Activated CD8-positive, alpha-beta T cell treated with anti-CD3 and anti-CD28 coated beads, Interleukin-2, amount 10 ng/mL, durations not matched to agents 7 days and 5 days (primary cell): ENCODE data around the gene IGFLR1. TPM values are rescaled to one million over a fixed set of nuclear protein-coding genes. Genes with fewer than 3 reads are reported as not detected.
A peak's percentile ranks its signal among the peaks of the same experiment; 100 is the strongest.

Source experiments
- ATAC-seq: fragments of 150-1000 bp; cut with Tn5 transposase; one replicate; pipeline ENCODE4 v1.10.0; 2021; ENCODE audit warnings: moderate library complexity
- CTCF ChIA-PET: fragments of 350-600 bp; sonication (Branson Sonifier 250); formaldehyde crosslinking; loops from one replicate; lab custom pipeline; 2021; ENCODE audit warnings: antibody characterized with exemption; lab: Charles Lee
- POLR2A ChIA-PET: fragments of 350-600 bp; sonication (Branson Sonifier 250); formaldehyde crosslinking; loops from one replicate; lab custom pipeline; 2021; ENCODE audit warnings: antibody characterized with exemption; lab: Charles Lee
- DNase-seq: peaks from one replicate; pipeline ENCODE4 v3.0.0-alpha.2; 2020
- H3K27ac Mint-ChIP-seq: one replicate; pipeline ENCODE4 v1.8.0; 2021; ENCODE audit warnings: mild to moderate bottlenecking, mixed read lengths
- H3K27me3 Mint-ChIP-seq: one replicate; pipeline ENCODE4 v1.8.0; 2021; ENCODE audit warnings: low read depth, mixed read lengths
- H3K36me3 Mint-ChIP-seq: one replicate; pipeline ENCODE4 v1.8.0; 2021; ENCODE audit warnings: low read depth, mixed read lengths
- H3K4me1 Mint-ChIP-seq: one replicate; pipeline ENCODE4 v1.8.0; 2021; ENCODE audit warnings: low read depth, mixed read lengths
- H3K4me3 Mint-ChIP-seq: one replicate; pipeline ENCODE4 v1.8.0; 2021; ENCODE audit warnings: mild to moderate bottlenecking, mixed read lengths
- H3K9me3 Mint-ChIP-seq: one replicate; pipeline ENCODE4 v1.8.0; 2022; ENCODE audit warnings: mixed read lengths; ENCODE audit not compliant: insufficient read depth
- total RNA-seq, 2 experiments: library from RNA; stranded (reverse); gene quantifications; one replicate each; pipeline ENCODE4 v1.2.3, GENCODE V29; 2021

Gene IGFLR1
- total RNA-seq, 2 experiments from 2014 or later: 29.9 to 37.1 TPM

DNA sequence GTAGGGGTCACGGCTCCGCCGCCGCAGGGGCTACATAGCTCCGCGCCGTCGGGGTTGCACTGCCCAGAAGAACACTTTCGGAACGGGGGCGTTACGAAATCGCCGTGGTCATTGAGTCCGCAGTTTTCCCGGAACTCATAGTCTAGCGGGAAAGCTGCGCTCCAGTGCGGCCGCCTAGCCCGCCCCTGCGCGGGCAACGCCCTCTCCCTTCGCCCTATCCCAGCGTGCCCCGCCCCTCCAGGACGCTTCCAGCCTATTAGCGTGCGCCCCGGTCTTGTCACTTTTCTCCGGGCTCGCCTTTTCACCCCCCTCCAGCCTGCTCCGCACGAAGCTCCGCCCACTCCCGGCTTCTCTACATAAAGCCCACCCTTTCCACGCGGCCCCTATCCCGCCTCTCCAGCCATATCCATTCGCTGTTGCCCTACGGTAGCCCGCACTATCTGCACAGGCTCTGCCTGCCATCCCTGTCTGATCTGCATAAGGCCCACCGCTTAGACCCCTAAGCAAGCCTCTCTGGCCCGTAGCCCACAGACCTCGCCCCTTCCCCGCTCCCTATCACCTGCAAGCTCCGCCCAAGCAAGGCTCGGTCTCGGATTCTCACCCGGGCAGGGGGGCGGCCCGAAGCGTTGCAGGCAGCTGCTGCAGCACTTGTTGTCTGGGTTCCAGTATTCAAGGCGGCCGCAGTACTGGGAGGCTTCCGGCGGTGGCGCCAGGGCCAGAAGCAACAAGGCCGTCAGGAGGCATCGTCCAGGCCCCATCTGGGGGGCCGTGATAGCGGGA, 1.6 kb downstream of the IGFLR1 start:
- H3K9me3 Mint-ChIP-seq: no peaks in the 10 kb centered on the region
- ChIA-PET POLR2A (interaction anchor here (0.5 to 4.3 kb wide), 9 partner anchors 11 to 154 kb away, joined by 3 to 14 read pairs (median 4); partner anchors contain the start of gene KMT2B), CTCF (interaction anchor here (0.6 to 1.7 kb wide), 10 partner anchors 13 to 192 kb away, joined by 3 to 10 read pairs (median 4); no protein-coding TSS in a partner anchor)
- peak overlapping the region; percentile 92 for H3K27ac Mint-ChIP-seq
- peaks cover 50% of the 10 kb centered on the region for H3K4me1 Mint-ChIP-seq
- H3K4me3 Mint-ChIP-seq: peak overlapping the region; percentile 90
- ATAC-seq: peak; percentile 74
- peaks cover 39% of the 10 kb centered on the region for H3K36me3 Mint-ChIP-seq
- peak; percentile 99 for DNase-seq
- no peaks in the 10 kb centered on the region for H3K27me3 Mint-ChIP-seq

DNA sequence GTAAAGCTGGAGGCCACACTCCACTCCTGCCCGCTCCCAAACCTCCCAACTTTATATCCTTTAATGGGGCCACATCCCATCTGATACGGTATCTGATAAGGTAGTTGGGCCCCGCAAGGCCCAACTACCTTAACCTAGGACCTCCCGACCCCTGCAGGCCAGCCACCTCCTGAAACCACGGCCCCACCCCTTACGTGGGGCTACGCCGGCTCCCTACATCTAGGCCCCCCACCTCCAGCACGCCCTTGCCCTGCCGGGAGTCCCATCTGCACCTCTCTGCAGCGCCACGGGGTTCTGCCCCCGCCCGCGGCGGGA, 2.2 kb downstream of the IGFLR1 start:
- CTCF ChIA-PET: interaction anchor here (0.9 to 1.7 kb wide), 9 partner anchors 12 to 191 kb away, joined by 3 to 10 read pairs (median 4); no protein-coding TSS in a partner anchor
- H3K4me3 Mint-ChIP-seq: peak overlapping the region; percentile 90
- DNase-seq: no peak
- peak; percentile 17 for ATAC-seq
- peak overlapping the region; percentile 92 for H3K27ac Mint-ChIP-seq
- H3K27me3 Mint-ChIP-seq: no peaks in the 10 kb centered on the region
- POLR2A ChIA-PET: interaction anchor here (0.9 to 4.3 kb wide), 7 partner anchors 11 to 28 kb away, joined by 3 to 14 read pairs (median 5); partner anchors contain the start of gene KMT2B
- no peaks in the 10 kb centered on the region for H3K9me3 Mint-ChIP-seq
- peaks cover 48% of the 10 kb centered on the region for H3K4me1 Mint-ChIP-seq
- H3K36me3 Mint-ChIP-seq: peaks cover 43% of the 10 kb centered on the region

DNA sequence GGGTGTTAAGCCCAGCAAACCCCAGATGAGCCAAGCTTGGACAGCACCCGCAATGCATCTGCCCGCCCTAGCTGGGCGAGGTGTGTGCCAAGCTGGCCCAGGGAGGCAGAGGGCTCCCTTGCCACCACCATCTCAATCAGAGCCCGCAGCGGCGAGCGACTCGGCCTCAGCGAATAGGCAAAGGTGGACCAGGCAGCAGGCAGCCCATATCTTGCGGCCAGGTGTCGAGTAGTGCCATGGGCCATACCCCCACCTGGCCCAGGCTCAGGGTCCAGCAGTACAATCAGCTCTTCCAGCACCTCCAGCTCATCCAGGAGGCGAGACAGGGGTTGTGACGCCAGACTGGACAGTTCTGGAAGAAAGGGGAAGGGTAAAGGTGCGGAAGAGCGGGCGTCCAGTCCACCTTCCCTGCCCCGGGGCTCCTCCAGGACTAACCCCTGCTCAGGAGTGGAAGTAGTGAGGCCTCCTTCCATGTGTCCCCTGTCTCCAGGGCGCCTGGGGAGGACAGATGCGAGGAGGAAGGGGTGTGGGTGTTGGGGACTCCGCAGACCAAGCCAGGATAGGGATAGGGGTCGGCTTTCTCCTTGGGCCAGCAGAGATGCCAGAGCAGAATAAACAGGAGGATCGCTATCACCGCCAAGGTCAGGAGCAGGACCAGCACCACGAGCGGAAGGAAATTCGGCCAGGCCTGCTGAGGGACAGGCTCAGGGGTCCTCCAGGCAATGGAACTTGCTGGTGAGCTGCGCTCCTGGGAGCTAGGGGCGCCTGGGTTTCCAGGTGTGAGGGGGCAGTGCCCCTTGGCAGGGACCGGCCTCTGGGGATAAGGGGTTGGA, 2.8 kb downstream of the IGFLR1 start:
- Mint-ChIP-seq H3K9me3 (no peaks in the 10 kb centered on the region), H3K27me3 (no peaks in the 10 kb centered on the region), H3K27ac (no peak overlapping the region), H3K4me1 (peaks cover 46% of the 10 kb centered on the region), H3K4me3 (peak overlapping the region; percentile 90), H3K36me3 (peaks cover 47% of the 10 kb centered on the region)
- CTCF ChIA-PET: interaction anchor here (0.9 to 1.7 kb wide), 7 partner anchors 11 to 191 kb away, joined by 3 to 10 read pairs (median 7); no protein-coding TSS in a partner anchor
- POLR2A ChIA-PET: interaction anchor here (1.2 to 4.3 kb wide), 5 partner anchors 11 to 27 kb away, joined by 3 to 14 read pairs (median 5); partner anchors contain the start of gene KMT2B
- DNase-seq (no peak), ATAC-seq (no peak)

DNA sequence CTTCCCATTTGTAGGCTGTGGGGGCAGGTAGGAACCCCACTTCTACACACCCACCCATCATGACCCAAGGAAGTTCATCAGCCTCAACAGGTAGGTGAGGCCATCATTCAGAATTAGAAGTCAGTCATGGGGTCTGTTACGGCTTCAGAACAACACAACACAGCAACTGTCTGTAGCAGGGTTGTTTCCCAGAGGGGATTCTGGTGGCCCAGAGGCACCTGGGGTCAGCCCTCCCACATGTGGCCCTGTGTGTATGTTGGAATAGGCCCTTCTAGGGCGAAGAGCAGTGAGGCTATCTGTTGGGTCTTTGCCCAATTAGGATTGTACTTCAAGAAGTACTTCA, 3.4 kb downstream of the IGFLR1 start:
- Mint-ChIP-seq H3K4me1 (peaks cover 40% of the 10 kb centered on the region), H3K9me3 (no peaks in the 10 kb centered on the region), H3K4me3 (peak overlapping the region; percentile 25), H3K36me3 (peaks cover 53% of the 10 kb centered on the region), H3K27ac (peak overlapping the region; percentile 46), H3K27me3 (no peaks in the 10 kb centered on the region)
- ATAC-seq: no peak
- ChIA-PET POLR2A (no interaction called here), CTCF (interaction anchor here (2.4 kb wide), 1 partner anchor 43 kb away, joined by 18 read pairs; no protein-coding TSS in a partner anchor)
- no peak for DNase-seq

DNA sequence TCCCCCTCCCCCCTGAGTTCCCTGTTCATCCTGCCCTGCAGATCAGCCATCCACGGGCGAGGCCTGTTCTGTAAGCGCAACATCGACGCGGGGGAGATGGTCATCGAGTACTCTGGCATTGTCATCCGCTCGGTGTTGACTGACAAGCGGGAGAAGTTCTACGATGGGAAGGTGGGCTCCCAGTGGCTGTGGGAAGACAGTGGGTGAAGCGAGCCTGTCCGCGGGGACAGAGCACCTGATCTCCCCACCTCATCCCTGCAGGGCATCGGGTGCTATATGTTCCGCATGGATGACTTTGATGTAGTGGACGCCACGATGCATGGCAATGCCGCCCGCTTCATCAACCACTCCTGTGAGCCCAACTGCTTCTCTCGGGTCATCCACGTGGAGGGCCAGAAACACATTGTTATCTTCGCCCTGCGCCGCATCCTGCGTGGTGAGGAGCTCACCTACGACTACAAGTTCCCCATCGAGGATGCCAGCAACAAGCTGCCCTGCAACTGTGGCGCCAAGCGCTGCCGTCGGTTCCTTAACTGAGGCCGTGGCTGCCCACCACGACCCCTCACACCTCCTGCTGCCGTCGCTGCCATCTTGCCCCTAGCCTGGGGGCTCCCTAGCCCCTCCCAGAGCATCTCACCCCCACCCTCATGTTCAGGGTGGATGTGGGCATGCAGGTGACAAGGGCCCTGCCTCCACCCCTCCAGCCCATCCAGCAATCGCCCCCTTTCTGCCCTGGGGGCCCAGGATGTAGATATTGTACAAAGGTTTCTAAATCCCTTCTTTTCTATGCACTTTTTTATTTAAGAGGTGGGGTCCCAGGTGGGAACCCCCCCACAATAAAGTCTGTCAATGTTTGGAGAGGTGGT, 4.0 kb downstream of the IGFLR1 start:
- POLR2A ChIA-PET: interaction anchor here (1.1 to 1.7 kb wide), 3 partner anchors 11 to 36 kb away, joined by 3 to 7 read pairs (median 4); no protein-coding TSS in a partner anchor
- H3K9me3 Mint-ChIP-seq: no peaks in the 10 kb centered on the region
- CTCF ChIA-PET: interaction anchor here (0.8 to 2.4 kb wide), 4 partner anchors 19 to 81 kb away, joined by 3 to 18 read pairs (median 6); no protein-coding TSS in a partner anchor
- H3K27ac Mint-ChIP-seq: peak overlapping the region; percentile 46
- H3K27me3 Mint-ChIP-seq: no peaks in the 10 kb centered on the region
- H3K36me3 Mint-ChIP-seq: peaks cover 53% of the 10 kb centered on the region
- peaks cover 34% of the 10 kb centered on the region for H3K4me1 Mint-ChIP-seq
- no peak for DNase-seq
- H3K4me3 Mint-ChIP-seq: no peak overlapping the region
- ATAC-seq: no peak

DNA sequence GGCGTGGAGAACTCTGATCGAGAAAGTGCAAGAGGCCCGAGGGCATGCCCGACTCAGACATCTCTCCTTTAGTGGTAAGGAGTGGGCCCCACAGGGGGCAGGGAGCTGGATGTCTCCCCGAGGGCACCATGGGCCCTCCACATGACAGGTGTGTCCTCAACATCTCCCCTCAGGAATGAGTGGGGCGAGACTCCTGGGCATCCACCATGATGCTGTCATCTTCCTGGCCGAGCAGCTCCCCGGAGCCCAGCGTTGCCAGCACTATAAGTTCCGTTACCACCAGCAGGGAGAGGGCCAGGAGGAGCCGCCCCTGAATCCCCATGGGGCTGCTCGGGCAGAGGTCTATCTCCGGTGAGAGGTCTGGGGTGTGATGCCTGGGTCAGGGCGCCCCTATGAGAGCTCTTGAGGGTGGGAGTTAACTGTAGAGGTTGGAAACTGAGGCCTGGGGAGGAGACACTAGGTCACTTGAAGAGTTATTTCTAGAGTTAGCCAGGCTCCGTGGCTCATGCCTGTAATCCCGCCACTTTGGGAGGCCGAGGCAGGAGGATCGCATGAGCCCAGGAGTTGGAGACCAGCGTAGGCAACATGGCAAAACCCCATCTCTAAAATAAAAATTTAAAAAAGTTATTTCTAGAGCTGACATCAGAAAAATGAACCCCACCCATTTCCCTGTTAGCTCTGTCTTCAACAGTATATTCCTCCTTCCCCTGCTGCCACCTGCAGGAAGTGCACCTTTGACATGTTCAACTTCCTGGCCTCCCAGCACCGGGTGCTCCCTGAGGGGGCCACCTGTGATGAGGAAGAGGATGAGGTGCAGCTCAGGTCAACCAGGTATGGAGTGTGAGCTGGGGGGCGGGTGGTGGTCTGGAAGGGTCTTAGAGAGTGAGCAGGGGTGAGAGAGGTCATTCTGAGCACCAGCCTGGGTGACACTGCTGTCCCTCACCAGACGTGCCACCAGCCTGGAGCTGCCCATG, 5.1 kb downstream of the IGFLR1 start:
- Mint-ChIP-seq H3K27me3 (no peaks in the 10 kb centered on the region), H3K4me3 (no peak overlapping the region), H3K4me1 (peaks cover 26% of the 10 kb centered on the region), H3K27ac (peak overlapping the region; percentile 73), H3K36me3 (peaks cover 45% of the 10 kb centered on the region), H3K9me3 (no peaks in the 10 kb centered on the region)
- POLR2A ChIA-PET: interaction anchor here (1.0 to 1.7 kb wide), 4 partner anchors 10 to 35 kb away, joined by 3 to 7 read pairs (median 4); no protein-coding TSS in a partner anchor
- CTCF ChIA-PET: interaction anchor here (0.8 to 2.4 kb wide), 7 partner anchors 11 to 83 kb away, joined by 3 to 18 read pairs (median 4); partner anchors contain the start of gene LIN37
- peak; percentile 58 for DNase-seq
- ATAC-seq: no peak

DNA sequence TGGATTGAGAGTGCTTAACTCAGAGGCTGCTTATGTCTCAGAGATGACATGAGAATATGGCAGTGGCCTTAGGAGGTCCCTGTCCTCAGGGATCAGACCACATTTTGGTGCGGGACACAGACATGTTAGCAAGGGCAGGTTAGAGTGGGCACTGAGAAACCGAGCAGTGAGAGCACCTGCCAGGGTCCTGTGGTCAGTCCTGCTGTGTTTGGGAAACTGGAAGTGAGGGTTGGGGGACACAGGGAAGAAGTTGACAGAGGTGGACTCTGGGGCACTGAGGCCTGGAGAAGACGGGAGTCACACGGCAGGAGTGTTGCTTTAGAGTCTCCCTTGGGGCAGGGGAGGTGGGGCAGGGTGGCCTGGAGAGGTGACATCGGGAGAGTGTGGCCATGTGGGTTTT, 7.4 kb downstream of the IGFLR1 start:
- POLR2A ChIA-PET: no interaction called here
- H3K4me3 Mint-ChIP-seq: no peak overlapping the region
- H3K9me3 Mint-ChIP-seq: no peaks in the 10 kb centered on the region
- no peaks in the 10 kb centered on the region for H3K27me3 Mint-ChIP-seq
- no peak overlapping the region for H3K27ac Mint-ChIP-seq
- peaks cover 19% of the 10 kb centered on the region for H3K4me1 Mint-ChIP-seq
- ATAC-seq: no peak
- no peak for DNase-seq
- peaks cover 59% of the 10 kb centered on the region for H3K36me3 Mint-ChIP-seq
- CTCF ChIA-PET: no interaction called here

DNA sequence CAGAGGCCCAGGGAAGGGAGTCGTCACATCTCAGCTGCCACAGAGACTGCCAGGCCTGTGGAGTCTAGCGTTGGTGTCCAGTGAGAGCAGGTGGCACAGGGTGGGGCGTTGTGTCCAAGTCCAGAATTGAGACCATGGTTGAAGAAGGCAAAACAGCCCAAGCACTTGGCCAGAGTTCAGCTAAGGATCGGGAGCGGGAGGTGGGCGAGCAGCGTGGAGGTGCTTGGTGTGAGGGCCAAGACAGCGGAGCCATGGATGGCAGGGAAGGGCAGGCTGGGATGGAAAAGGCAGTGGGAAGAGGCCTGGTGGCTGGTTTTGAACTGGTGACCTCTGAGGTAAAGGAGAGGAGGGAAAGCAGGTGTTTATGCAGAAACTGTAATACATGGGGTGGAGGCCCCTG, 8.0 kb downstream of the IGFLR1 start:
- ChIA-PET POLR2A (interaction anchor here (0.6 kb wide), 1 partner anchor 46 kb away, joined by 3 read pairs; no protein-coding TSS in a partner anchor), CTCF (no interaction called here)
- ATAC-seq (no peak), DNase-seq (no peak)
- peaks cover 65% of the 10 kb centered on the region for H3K36me3 Mint-ChIP-seq
- H3K4me3 Mint-ChIP-seq: no peak overlapping the region
- H3K27ac Mint-ChIP-seq: peak overlapping the region; percentile 35
- H3K4me1 Mint-ChIP-seq: peaks cover 15% of the 10 kb centered on the region
- no peaks in the 10 kb centered on the region for H3K27me3 Mint-ChIP-seq
- H3K9me3 Mint-ChIP-seq: no peaks in the 10 kb centered on the region

DNA sequence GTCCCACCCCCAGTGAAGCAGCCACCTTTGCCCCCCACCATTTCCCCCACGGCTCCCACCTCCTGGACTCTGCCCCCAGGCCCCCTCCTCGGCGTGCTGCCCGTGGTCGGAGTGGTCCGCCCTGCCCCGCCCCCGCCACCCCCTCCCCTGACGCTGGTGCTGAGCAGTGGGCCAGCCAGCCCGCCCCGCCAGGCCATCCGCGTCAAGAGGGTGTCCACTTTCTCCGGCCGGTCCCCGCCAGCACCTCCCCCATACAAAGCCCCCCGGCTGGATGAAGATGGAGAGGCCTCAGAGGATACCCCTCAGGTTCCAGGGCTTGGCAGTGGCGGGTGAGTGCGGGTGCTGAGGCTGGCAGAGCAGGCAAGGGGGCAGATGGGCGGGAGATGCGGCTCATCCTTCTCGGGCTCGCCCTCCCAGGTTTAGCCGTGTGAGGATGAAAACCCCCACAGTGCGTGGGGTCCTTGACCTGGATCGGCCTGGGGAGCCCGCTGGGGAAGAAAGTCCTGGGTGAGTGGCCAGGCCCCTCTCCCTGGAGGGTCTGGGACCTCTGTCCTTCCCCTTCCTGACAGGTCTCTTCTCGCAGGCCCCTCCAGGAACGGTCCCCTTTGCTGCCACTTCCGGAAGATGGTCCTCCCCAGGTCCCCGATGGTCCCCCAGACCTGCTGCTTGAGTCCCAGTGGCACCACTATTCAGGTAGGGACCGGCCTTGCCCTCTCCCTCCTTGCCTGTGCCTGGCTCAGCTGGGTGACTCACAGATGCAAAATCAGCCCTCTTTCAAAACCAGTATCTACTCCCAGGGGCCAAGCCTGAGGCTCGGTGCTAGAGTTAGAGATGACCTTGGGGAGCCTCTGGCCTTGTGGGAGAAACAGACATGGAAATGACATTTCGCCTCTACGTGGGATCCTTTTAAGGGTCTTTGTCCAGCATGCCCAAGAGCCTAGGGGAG, 8.8 kb downstream of the IGFLR1 start:
- DNase-seq: no peak
- H3K4me3 Mint-ChIP-seq: no peak overlapping the region
- H3K4me1 Mint-ChIP-seq: peaks cover 13% of the 10 kb centered on the region
- no peak for ATAC-seq
- H3K27me3 Mint-ChIP-seq: no peaks in the 10 kb centered on the region
- H3K9me3 Mint-ChIP-seq: no peaks in the 10 kb centered on the region
- ChIA-PET CTCF (no interaction called here), POLR2A (interaction anchor here (0.6 to 1.5 kb wide), 2 partner anchors 12 to 45 kb away, joined by 3 to 7 read pairs; partner anchors contain the start of genes PSENEN and U2AF1L4)
- H3K36me3 Mint-ChIP-seq: peaks cover 64% of the 10 kb centered on the region
- no peak overlapping the region for H3K27ac Mint-ChIP-seq
